HG03571 (cell line): ENCODE measurements around the gene ZNF579.

Experiments
- ATAC-seq: cut with Tn5 transposase; IDR thresholded peaks from one replicate; pipeline ENCODE4 v1.9.1; 2021; ENCODE audit not compliant: unreplicated experiment

ZNF579 gene

GRCh38 chr19:55613396-55613795 lies 32.7 kb upstream of the ZNF579 start:
- ATAC-seq, result no peak

- ATAC-seq, result no peak
Observed at GRCh38 chr19:55611983-55612645, 31.5 kb upstream of the ZNF579 start.

- no peak for ATAC-seq
Observed at GRCh38 chr19:55611300-55611982, 30.8 kb upstream of the ZNF579 start.

- no peak for ATAC-seq
Observed at GRCh38 chr19:55609326-55609725, 28.7 kb upstream of the ZNF579 start.

GRCh38 chr19:55606817-55607216 lies 26.2 kb upstream of the ZNF579 start:
- ATAC-seq, result no peak

GRCh38 chr19:55606471-55606787 lies 25.8 kb upstream of the ZNF579 start:
- ATAC-seq, result no peak

- ATAC-seq, result no peak
Observed at GRCh38 chr19:55605637-55606470, 25.2 kb upstream of the ZNF579 start, which contains the start of gene ZNF865. ZNF865 (plus strand) TSS chr19:55605647; CDS start chr19:55613619, 7,972 bp downstream.

- peak; percentile 64 for ATAC-seq
Observed at GRCh38 chr19:55605207-55605636, 24.6 kb upstream of the ZNF579 start.

- ATAC-seq, result no peak
Observed at GRCh38 chr19:55603581-55604292, 23.1 kb upstream of the ZNF579 start.

GRCh38 chr19:55603115-55603514 lies 22.5 kb upstream of the ZNF579 start:
- ATAC-seq, result no peak

- ATAC-seq, result no peak
Observed at GRCh38 chr19:55602104-55603001, 21.7 kb upstream of the ZNF579 start.

- ATAC-seq, result no peak
Observed at GRCh38 chr19:55601084-55601483, 20.4 kb upstream of the ZNF579 start.

GRCh38 chr19:55600662-55601028 lies 20.0 kb upstream of the ZNF579 start:
- ATAC-seq, result no peak

GRCh38 chr19:55599842-55600661 lies 19.4 kb upstream of the ZNF579 start, which contains the start of gene ZNF524:
ZNF524 (plus strand) TSS chr19:55600288; CDS start chr19:55602113, 1,825 bp downstream.
- peak; percentile 41 for ATAC-seq

GRCh38 chr19:55599468-55599841 lies 18.8 kb upstream of the ZNF579 start, which contains the start of gene FIZ1:
FIZ1 (minus strand) TSS chr19:55599517; CDS start chr19:55597865, 1,652 bp downstream.
- peak; percentile 44 for ATAC-seq

GRCh38 chr19:55598719-55599467 lies 18.2 kb upstream of the ZNF579 start:
- peak; percentile 46 for ATAC-seq

- no peak for ATAC-seq
Observed at GRCh38 chr19:55598034-55598433, 17.4 kb upstream of the ZNF579 start.

- ATAC-seq, result no peak
Observed at GRCh38 chr19:55597501-55597921, 16.9 kb upstream of the ZNF579 start.
